H1 (cell line): ENCODE data around the gene NGEF.

Experiments
- YY1 ChIP-seq: IDR thresholded peaks from 2 replicates; pipeline ENCODE4 v1.6.1; 2011; ENCODE audit warnings: low read depth, mild to moderate bottlenecking, low read length
- ZNF274 ChIP-seq: IDR thresholded peaks from 2 replicates; pipeline ENCODE4 v1.7.0; 2012; ENCODE audit warnings: low read length, borderline replicate concordance; ENCODE audit errors: extremely low read depth
- TF ChIP-seq, protein P1 (sequence below): IDR thresholded peaks from 2 replicates; pipeline ENCODE4 v1.6.1; 2012; ENCODE audit warnings: inconsistent platforms

DNA sequence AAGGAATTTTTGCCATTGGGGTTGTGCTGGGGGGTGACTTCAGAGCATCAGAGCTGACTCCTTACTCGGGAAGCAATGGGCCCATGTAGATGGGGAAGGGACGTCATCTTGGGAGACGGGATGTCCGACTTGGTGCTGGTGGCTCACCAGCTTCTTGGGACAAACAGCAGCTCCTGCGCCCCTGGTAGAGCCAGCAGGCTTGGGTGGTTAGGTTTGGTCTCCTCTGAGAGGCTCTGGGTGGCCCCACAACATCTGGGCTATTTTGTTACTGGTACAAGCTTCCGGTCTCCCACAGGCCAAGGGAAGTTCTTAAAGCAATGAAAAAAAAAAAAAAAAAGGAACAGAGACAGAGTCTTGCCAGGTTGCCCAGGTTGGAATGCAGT, 1.8 kb downstream of the NGEF start:
- TF ChIP-seq ZNF274: no peak
- TF ChIP-seq, protein P1, sequence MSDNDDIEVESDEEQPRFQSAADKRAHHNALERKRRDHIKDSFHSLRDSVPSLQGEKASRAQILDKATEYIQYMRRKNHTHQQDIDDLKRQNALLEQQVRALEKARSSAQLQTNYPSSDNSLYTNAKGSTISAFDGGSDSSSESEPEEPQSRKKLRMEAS: no peak
- no peak for TF ChIP-seq YY1
